DOHH2 (cell line): Measurements from ENCODE around the gene SNAI1.

ENCODE experiments used
- EZH2phosphoT487 ChIP-seq: fragments of 200-600 bp; sonication (generic); IDR thresholded peaks from 2 replicates; pipeline ENCODE4 v1.6.1; 2017; ENCODE audit warnings: borderline replicate concordance, mild to moderate bottlenecking, antibody characterized with exemption, low read length, moderate library complexity, mixed read lengths
- TF ChIP-seq, protein P1 (sequence below): fragments of 200-600 bp; sonication (generic); IDR thresholded peaks from one replicate; pipeline ENCODE4 v1.5.1; 2014; ENCODE audit warnings: antibody characterized with exemption, mild to moderate bottlenecking, low read depth, low read length; ENCODE audit not compliant: poor library complexity, severe bottlenecking

DNA sequence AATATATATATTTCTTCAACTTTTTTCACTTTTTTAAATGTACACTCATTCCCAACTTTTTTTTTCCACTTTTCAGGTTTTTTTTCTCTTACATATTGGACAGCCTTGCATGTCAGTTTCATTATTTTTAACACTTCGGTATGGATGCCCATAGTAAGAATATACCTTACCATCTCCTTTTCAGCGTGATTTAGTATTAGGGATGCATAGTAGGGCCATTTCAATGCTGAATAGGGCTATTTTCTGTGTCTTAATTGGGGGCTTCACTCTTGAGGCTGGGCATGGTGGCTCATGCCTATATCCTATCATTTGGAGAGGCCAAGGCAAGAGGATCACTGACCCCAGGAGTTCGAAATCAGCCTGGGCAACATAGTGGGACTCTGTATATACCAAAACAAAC, 39.8 kb upstream of the SNAI1 start:
- TF ChIP-seq, protein P1, sequence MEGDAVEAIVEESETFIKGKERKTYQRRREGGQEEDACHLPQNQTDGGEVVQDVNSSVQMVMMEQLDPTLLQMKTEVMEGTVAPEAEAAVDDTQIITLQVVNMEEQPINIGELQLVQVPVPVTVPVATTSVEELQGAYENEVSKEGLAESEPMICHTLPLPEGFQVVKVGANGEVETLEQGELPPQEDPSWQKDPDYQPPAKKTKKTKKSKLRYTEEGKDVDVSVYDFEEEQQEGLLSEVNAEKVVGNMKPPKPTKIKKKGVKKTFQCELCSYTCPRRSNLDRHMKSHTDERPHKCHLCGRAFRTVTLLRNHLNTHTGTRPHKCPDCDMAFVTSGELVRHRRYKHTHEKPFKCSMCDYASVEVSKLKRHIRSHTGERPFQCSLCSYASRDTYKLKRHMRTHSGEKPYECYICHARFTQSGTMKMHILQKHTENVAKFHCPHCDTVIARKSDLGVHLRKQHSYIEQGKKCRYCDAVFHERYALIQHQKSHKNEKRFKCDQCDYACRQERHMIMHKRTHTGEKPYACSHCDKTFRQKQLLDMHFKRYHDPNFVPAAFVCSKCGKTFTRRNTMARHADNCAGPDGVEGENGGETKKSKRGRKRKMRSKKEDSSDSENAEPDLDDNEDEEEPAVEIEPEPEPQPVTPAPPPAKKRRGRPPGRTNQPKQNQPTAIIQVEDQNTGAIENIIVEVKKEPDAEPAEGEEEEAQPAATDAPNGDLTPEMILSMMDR, result no peak
- TF ChIP-seq EZH2phosphoT487, result no peak
